GM19099 (cell line): ENCODE results near the gene GRPR.

ENCODE experiments used
- POLR2A ChIP-seq: IDR thresholded peaks from 3 replicates; pipeline ENCODE4 v1.6.1; 2011; ENCODE audit warnings: low read depth; ENCODE audit not compliant: insufficient read length; ENCODE audit errors: extremely low read depth

Gene GRPR

GRCh38 chrX:16119353-16120220 is 3.8 kb upstream of the GRPR start:
- no peak for TF ChIP-seq POLR2A

GRCh38 chrX:16120431-16120830 is 2.9 kb upstream of the GRPR start:
- TF ChIP-seq POLR2A: no peak

GRCh38 chrX:16124201-16124600 is 836 bp downstream of the GRPR start:
- no peak for TF ChIP-seq POLR2A

- no peak for TF ChIP-seq POLR2A
Measured at GRCh38 chrX:16125520-16126149, 2.3 kb downstream of the GRPR start.

- TF ChIP-seq POLR2A: no peak
Measured at GRCh38 chrX:16130707-16131106, 7.3 kb downstream of the GRPR start.

GRCh38 chrX:16134936-16135335 is 11.6 kb downstream of the GRPR start:
- no peak for TF ChIP-seq POLR2A

GRCh38 chrX:16136080-16136479 is 12.7 kb downstream of the GRPR start:
- TF ChIP-seq POLR2A: no peak

- TF ChIP-seq POLR2A: no peak
Measured at GRCh38 chrX:16137416-16138107, 14.2 kb downstream of the GRPR start.

GRCh38 chrX:16138108-16138427 is 14.7 kb downstream of the GRPR start:
- TF ChIP-seq POLR2A: no peak

- TF ChIP-seq POLR2A: no peak
Measured at GRCh38 chrX:16140448-16140847, 17.1 kb downstream of the GRPR start.

- TF ChIP-seq POLR2A: no peak
Measured at GRCh38 chrX:16140983-16141382, 17.6 kb downstream of the GRPR start.

- TF ChIP-seq POLR2A: no peak
Measured at GRCh38 chrX:16141422-16142245, 18.3 kb downstream of the GRPR start.

- no peak for TF ChIP-seq POLR2A
Measured at GRCh38 chrX:16142246-16142558, 18.8 kb downstream of the GRPR start.

- TF ChIP-seq POLR2A: no peak
Measured at GRCh38 chrX:16143968-16144367, 20.6 kb downstream of the GRPR start.

GRCh38 chrX:16144420-16144819 is 21.1 kb downstream of the GRPR start:
- no peak for TF ChIP-seq POLR2A

GRCh38 chrX:16145656-16146055 is 22.3 kb downstream of the GRPR start:
- TF ChIP-seq POLR2A: no peak

- TF ChIP-seq POLR2A: no peak
Measured at GRCh38 chrX:16148896-16149295, 25.5 kb downstream of the GRPR start.
